ENCODE results near the gene PIP4K2C.

The PIP4K2C gene

DNA sequence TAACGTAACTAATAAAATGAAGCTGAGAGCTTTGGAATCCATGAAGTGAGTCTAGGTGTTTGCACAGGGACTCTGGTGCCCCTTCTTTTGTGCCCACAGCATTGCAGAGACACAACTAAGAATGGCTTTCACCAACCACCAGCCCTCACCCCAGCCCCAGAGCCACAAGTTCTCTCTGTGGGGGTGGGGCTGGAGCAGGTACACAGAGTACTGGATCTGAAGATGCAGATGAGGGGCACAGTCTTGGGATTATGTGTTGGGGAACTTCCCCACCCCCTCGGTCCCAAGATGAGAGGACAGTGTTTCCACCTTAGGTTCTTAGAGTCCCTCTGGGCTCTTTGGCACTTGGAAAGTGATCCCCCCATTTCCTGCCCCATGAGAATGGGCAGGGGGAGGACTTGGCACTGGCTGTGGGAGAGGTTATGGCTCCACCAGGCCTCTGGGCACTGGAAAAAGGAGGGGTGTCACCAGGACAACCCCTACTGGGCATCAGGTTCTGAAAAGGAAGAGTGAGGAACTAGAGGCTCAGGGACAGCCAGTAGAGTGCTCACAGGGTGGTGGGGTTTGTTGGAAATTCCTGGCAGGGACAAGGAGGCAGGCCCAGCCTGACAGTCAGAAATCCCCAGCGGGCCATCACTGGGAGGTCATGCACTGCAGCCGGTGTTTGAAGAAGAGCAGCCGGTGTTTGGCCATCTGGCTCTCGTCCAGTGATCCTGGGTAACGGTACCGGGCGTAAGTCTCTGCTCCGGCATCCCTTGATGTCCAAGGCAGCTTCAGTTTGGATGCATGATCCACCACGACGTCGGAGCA, 35.3 kb downstream of the PIP4K2C start:
- DNase-seq (ENCODE audit: extremely low spot score), result no peak
- ChIA-PET POLR2A (no interaction called here), CTCF (interaction anchor here (0.9 to 8.9 kb wide), 5 partner anchors 10 to 168 kb away, joined by 3 to 155 read pairs (median 8); partner anchors contain the start of gene GLI1)
- TF ChIP-seq, protein P1, sequence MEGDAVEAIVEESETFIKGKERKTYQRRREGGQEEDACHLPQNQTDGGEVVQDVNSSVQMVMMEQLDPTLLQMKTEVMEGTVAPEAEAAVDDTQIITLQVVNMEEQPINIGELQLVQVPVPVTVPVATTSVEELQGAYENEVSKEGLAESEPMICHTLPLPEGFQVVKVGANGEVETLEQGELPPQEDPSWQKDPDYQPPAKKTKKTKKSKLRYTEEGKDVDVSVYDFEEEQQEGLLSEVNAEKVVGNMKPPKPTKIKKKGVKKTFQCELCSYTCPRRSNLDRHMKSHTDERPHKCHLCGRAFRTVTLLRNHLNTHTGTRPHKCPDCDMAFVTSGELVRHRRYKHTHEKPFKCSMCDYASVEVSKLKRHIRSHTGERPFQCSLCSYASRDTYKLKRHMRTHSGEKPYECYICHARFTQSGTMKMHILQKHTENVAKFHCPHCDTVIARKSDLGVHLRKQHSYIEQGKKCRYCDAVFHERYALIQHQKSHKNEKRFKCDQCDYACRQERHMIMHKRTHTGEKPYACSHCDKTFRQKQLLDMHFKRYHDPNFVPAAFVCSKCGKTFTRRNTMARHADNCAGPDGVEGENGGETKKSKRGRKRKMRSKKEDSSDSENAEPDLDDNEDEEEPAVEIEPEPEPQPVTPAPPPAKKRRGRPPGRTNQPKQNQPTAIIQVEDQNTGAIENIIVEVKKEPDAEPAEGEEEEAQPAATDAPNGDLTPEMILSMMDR (IDR thresholded peaks at IDR 0.05; ENCODE audit: control extremely low read depth, extremely low read depth, low read depth, missing control alignments), result no peak

DNA sequence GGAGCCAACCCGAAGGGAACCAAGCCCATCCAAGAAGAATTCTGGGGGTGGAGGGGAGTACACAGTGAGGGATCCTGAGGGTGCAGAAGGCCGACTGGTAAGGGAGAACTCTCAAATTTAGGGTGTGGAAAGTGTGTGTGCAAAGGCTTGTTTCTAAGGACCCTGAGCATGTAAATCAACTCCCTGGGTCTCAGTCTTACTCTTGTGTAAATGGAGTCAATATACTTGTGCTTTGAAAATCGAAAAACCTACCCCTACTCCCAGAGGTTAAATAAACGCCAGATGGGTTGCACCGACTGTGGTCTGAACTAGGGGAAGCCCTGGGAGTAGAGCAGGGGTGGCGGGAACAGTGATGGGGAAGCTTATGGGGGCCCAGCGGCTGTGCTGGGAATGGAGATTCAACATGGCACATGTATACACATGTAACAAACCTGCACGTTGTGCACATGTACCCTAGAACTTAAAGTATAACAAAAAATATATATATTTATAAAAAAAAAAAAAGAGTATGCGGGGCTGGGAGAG, 36.0 kb downstream of the PIP4K2C start:
- TF ChIP-seq, protein P1 (IDR thresholded peaks at IDR 0.05; ENCODE audit: control extremely low read depth, extremely low read depth, low read depth, missing control alignments), result no peak
- POLR2A ChIA-PET, result no interaction called here
- DNase-seq (ENCODE audit: extremely low spot score), result no peak
- CTCF ChIA-PET, result interaction anchor here (2.4 kb wide), 2 partner anchors 11 to 43 kb away, joined by 8 to 10 read pairs; no protein-coding TSS in a partner anchor

DNA sequence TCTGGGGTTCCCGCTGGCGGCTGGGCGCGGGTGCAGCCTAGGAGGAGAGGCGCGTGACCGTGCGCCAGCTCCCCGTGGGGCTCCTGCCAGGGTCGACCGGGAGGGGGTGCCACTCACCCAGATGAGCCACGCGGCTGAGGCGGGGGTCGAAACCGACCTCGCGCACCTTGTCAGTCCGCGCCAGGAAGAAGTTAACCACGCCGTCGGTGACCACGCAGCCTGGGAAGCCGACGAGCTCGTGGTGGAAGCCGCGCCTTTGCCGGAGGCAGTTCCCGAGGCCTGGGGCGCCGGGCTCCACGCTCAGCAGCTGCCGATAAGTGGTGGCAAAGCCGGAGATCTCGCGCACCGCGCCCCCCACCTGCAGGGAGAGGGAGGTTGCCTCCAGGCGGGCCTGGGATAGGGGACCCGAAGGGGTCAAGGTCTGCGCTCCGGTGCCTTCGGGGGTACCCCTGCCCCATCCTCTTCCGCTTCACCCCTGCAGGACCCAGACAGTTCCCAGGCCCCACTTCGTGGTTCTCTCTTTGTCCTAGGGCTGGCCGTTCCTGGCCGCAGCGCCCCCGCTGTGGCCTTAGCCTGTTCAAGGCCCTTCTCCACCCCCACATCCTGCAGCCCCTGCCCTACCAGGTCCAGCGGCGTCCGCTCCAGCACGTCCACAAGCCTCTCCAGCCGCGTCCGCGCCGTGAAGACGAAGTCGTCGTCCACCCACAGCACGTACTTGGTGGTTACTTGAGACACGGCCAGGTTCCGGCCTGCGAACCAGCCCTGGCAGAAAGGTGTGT, 36.7 kb downstream of the PIP4K2C start:
- ChIA-PET POLR2A (no interaction called here), CTCF (interaction anchor here (1.1 to 2.4 kb wide), 3 partner anchors 12 to 44 kb away, joined by 3 to 10 read pairs (median 8); no protein-coding TSS in a partner anchor)
- no peak for DNase-seq (ENCODE audit: extremely low spot score)
- TF ChIP-seq, protein P1 (IDR thresholded peaks at IDR 0.05; ENCODE audit: control extremely low read depth, extremely low read depth, low read depth, missing control alignments), result peak; percentile 30

DNA sequence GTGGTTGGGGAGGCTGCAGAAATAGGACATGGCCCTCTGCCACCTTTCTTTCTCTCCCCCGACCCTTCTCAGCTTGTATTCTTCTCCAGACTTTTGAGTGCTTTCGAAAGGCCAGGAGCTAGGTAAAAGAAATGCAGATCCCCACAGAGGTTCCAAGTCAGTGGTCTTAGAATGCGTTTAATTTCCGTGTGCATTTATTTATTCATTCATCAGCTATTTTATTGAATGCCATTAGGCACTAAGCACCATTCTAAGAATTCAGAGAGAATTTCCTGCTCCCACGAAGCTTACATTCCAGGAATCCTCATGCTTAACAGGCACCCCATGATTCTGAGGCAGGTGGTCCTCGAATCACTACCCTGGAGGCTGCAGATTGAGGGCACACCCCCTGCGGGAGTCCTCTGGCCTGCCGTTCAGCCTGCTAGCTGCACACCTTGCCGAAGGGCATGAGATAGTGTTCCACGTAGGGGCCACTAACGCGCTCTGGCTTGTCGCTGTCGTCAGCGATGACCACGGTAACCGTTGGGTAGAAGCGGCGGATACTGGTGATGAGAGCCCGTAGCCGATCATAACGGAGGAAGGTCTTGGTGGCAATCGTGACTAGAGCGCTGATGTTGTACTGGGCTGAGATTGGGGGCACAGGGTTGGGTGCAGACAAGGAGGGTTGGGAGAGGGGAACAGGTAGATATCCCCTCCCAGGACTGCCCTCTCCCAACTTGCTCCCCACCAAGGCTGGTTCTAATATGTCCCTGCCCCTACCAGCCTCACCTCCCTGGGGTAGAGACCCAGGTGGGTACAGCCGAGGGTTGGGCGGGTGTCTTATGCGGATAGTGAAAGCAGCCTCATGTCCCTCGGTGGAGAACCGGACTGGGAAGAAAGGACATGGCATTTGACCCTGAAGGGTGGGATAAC, 37.5 kb downstream of the PIP4K2C start:
- ChIA-PET CTCF (interaction anchor here (1.1 to 2.4 kb wide), 4 partner anchors 12 to 45 kb away, joined by 3 to 10 read pairs (median 6); no protein-coding TSS in a partner anchor), POLR2A (no interaction called here)

DNA sequence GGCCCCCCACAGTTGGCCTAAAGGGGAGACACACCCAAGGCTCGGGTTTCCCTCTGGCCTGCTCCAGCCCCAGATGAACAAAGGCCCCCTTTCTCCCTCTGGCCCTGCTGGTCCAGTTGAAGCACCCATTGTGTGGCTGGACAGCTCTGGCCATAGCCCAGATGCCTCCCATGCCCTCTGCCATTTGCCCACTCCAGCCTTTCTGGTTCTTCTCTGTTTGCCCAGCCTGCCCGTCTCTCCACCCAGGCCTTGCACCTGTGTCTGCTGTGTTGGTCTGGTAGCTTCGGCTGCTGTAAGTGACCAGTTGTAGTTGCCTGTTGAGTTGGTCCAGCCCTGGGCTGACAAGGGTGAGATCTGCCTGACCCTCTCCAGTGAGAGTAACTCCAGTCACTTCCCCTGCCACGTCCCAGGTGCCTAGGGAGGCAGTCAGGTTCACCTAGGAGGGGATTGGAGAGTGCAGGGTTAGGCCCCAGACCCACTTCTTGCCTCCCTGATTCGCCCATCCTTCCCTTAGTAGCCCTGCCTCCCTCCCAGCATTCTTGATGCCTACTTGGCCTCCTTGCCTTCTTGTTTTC, 39.0 kb downstream of the PIP4K2C start:
- CTCF ChIA-PET, result interaction anchor here (1.1 to 5.9 kb wide), 7 partner anchors 8 to 56 kb away, joined by 3 to 71 read pairs (median 4); partner anchors contain the start of gene ARHGEF25
- POLR2A ChIA-PET, result interaction anchor here (0.9 kb wide), 1 partner anchor 18 kb away, joined by 3 read pairs; the partner anchor contains the start of gene ARHGEF25
- TF ChIP-seq, protein P1 (IDR thresholded peaks at IDR 0.05; ENCODE audit: control extremely low read depth, extremely low read depth, low read depth, missing control alignments), result no peak
- DNase-seq (ENCODE audit: extremely low spot score), result no peak

More for the DNA sequence above, 37.5 kb downstream of the PIP4K2C start:
- TF ChIP-seq, protein P1 (IDR thresholded peaks at IDR 0.05; ENCODE audit: control extremely low read depth, extremely low read depth, low read depth, missing control alignments), result no peak
- no peak for DNase-seq (ENCODE audit: extremely low spot score)

All from GM10248 (cell line).